KG1 (cell line): ENCODE data around the gene GTPBP6.
"Not testable (repeated sequence)": the region's sequence is repeated elsewhere in the genome, so short reads cannot be mapped to it uniquely, and the experiment has no call there.

Source experiments
- DNase-seq: peaks from one replicate; lab custom pipeline; 2025; lab: John Stamatoyannopoulos, UW

The GTPBP6 gene

GRCh38 chrX:316351-317325 is 2.0 kb downstream of the GTPBP6 start:
- DNase-seq = no peak

DNA sequence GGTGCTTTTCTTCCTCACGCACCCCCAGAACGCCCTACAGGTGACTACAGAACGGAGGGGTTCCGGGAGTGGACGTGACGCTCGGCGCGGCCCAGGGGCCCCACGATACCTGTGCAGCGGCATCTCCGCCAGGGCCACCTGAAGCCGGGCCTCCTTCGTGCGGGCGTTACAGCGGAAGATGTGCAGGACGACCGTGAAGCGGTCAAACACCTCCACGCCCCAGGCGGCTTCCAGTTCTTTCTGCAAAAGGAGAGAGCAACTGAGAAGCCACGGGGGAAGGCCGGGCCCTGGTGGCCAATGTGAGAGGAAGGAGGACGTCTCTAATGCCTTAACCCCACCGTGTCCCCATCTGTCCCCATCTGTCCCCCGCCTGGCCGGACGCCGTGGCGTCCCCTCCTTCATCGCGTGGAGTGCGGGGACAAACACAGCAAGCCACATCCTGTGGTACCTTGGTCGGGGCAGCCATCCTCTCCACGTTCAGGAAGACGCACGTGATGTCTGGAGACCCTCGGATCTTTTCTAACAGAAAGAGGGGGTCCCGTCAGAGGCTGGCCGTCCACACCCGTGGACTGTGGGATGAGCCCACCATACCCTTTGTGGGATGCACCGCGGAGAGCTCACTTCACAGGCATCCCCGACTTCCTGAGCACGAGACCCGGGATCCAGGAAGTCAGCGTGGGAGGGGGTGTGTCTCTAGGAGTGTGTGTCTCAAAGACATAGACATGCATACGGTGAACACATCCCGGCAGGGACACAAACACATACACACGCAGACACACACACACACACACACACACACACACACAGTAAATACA is 3.6 kb downstream of the GTPBP6 start:
- no peak for DNase-seq

DNA sequence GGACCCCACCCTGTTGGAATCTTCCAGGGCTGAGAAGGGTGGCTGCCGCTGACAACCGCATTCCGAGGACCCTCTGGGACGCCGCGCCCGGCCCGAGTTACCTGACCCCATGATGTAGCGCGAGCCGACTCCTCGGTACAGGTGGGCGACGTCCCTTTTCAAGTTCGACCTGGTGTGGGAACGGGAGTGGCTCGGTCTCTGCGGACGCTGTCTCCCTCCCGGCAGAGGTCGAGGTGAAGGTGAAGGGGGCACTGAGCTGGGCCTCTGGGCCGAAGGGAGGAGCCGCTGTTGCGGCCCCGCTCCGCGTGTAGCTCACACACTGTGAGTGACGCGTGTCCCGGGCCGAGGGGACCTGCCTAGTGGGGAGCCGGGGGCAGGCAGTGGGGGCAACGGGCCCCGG is 4.5 kb downstream of the GTPBP6 start:
- no peak for DNase-seq

DNA sequence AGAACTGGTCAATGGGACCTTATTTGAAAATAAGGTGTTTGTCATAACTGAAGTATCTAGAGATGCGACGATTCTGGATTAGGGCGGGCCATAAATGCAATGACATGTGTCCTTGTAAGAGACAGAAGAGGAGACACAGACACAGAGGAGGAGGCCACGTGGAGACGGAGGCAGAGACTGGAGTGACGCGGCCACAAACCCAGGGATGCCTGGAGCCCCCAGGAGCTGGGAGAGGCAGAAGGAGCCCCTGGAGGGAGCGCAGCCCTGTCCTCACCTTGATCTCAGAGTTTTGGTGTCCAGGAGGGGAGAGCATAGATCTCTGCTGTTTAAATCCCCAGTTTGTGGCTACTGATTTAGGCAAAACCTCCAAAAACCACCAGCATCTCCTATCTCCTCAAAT is 5.0 kb downstream of the GTPBP6 start:
- DNase-seq = no peak

- no peak for DNase-seq
Observed at GRCh38 chrX:312621-313331, 5.8 kb downstream of the GTPBP6 start.

DNA sequence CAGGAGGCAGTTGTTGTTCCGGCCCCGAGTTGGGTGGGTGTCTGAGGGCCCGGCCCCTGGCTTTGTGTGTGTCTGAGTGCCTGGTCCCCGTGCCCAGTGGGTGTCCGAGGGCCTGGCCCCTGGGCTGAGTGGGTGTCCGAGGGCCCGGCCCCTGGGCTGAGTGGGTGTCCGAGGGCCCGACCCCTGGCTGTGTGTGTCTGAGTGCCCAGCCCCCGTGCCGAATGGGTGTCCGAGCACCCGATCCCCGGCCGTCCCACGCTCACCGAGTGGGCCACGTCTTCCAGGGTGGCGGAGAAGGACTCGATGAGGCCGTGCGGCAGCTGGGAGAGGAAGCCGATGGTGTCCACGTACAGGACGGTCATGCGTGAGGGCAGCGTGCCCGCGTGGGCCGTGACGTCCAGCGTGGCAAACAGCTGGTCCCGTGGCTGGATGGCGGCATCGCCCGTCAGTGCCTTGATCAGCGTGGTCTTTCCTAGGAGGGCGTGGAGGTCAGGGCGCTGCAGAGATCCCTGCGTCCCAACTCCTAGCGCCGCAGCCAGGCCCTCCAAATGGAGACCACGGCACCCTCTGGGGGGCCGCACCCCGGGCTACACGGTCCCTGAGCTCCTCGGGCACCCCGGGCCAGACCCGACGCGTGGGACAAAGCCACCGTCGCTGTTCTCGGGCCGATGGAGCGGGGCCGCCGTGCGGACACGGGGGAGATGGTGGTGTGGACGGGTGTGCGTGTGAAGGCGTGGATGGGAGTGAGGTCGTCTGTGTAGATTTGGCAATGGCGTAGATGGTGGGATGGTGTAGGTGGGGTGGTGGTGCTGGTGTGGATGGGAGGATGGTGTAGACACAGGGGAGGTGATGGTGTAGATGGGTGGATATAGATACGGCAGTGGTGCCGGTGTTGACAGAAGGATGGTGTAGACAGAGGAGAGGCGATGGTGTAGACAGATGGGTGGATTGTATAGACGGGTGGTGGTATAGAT is 7.2 kb downstream of the GTPBP6 start:
- no peak for DNase-seq

DNA sequence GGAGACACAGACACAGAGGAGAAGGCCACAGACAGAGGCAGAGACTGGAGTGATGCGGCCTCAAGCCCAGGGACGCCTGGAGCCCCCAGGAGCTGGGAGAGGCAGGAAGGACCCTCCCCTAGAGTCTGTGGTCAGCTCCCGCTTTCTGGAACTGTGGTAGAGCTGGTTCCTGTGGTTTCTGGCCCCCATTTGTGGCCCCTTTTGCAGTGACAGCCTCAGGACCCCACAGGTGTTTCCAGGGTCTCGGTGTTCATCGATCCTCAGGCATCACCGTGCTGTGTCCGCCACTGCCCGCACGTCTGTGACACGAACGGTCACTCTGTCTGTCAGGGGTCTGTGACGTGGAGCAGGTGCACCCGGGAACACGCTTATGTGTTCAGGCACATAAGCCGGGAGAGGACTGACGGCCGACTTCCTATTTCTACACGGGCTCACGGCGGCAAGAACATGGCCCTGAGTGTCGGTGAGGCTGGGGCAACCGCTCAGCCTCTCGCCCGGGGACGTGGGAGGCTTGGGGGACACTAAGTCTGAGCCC is 7.9 kb downstream of the GTPBP6 start:
- DNase-seq = no peak

DNA sequence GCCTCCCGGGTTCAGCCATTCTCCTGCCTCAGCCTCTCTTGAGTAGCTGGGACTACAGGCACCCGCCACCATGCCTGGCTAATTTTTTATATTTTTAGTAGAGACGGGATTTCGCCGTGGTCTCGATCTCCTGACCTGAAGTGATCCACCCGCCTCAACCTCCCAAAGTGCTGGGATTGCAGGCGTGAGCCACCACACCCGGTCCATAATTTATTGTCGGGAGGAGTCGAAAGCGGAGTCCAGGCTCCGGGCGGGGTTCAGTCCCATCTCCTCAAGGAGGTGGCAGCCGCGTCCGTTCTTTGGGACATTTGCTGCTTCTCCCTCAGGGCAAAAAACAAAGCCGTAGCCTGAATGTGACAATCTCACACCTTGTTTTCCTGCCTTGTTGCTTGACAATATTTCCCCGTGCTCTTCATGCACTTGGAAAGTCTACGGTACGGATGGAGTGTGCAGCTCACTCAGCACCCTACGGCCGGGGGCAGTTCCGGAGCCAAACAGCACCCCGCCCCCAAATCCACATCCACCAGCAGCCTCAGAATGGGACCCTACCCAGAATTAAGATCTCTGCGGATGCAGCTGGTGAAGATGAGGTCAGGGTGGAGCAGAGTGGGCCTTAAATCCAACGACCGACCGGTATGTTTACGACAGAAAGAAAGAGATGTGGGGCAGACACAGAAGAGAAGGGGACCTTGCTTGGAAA is 9.6 kb downstream of the GTPBP6 start:
- DNase-seq = no peak

- DNase-seq = no peak
Observed at GRCh38 chrX:307261-308111, 11.1 kb downstream of the GTPBP6 start.

DNA sequence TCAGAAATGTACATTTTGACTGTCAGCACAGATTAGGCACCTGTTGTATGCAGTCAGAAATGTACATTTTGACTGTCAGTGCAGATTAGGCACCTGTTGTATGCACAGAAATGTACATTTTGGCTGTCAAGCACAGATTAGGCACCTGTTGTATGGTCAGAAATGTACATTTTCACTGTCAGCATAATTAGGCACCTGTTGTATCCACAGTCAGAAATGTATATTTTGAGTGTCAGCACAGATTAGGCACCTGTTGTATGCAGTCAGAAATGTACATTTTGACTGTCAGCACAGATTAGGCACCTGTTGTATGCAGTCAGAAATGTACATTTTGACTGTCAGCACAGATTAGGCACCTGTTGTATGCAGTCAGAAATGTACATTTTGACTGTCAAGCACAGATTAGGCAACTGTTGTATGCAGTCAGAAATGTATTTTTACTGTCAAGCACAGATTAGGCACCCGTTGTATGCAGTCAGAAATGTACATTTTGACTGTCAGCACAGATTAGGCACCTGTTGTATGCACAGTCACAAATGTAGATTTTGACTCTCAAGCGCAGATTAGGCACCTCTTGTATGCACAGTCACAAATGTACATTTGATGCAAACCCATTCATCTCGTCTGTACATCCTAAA is 11.9 kb downstream of the GTPBP6 start:
- not testable (repeated sequence) for DNase-seq

GRCh38 chrX:305781-306613 is 12.6 kb downstream of the GTPBP6 start:
- not testable (repeated sequence) for DNase-seq

DNA sequence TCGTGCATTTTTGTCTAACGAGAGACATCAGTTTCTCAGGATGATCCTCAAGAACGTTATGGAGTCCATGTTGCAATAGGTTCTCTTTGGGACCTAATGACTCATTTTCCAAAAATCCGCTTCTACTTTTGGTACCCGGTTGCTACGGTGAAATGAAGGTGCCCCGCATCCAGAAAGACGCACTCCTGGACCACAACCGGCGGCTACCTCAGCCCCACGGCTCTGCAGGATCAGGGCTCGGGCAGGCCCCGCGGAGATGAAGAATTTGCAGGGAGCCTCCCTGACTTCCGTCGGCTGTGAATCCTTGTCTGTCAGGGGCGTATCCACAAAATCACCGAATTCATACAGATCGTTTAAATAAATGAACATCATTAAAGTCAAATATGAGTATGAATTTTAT is 15.6 kb downstream of the GTPBP6 start:
- DNase-seq = no peak

GRCh38 chrX:300334-300733 is 18.3 kb downstream of the GTPBP6 start:
- no peak for DNase-seq

GRCh38 chrX:298993-299392 is 19.6 kb downstream of the GTPBP6 start:
- no peak for DNase-seq

- DNase-seq = no peak
Observed at GRCh38 chrX:295136-295535, 23.5 kb downstream of the GTPBP6 start.

DNA sequence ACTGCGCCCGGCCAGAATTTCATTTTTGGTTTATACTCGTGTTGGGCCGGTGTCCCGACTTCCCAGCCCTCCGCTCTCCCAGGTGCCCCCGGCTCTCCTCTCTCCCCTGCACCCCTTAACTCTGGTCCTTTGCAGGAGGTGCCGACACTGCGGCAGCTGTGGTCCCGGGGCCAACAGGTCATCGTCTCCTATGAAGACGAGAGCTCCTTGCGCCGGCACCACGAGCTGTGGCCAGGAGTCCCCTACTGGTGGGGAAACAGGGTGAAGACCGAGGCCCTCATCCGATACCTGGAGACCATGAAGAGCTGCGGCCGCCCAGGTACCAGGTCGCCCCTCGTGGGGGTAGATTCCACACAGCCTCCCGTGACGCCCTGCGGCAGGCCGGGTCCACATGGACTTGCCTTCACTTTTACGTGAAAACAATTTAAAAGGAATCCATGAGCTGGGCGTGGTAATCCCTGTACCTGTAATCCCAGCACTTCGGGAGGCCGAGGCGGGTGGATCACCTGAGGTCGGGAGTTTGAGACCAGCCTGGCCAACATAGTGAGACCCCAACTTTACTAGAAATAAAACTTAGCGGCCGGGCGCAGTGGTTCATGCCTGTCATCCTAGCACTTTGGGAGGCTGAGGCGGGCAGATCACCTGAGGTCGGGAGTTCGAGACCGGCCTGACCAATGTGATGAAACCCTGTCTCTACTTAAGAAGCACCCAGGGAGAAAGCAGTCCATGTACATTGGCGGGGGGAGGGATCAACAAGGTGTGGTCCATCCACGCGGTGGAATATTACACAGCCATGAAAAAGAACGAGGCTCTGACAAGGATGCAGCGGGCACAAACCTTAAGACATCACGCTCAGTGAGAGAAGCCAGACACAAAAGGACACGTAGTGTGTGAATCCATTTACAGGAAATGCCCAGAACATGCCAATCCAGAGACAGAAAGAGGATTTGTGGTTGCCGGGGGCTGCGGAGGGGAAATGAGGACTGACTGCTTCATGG is 25.4 kb downstream of the GTPBP6 start:
- no peak for DNase-seq
